HG02763 (cell line): ENCODE data around the gene SEMA6C.
"Not testable (repeated sequence)": the region's sequence is repeated elsewhere in the genome, so short reads cannot be mapped to it uniquely, and the experiment has no call there.

ENCODE experiments used
- ATAC-seq: cut with Tn5 transposase; IDR thresholded peaks from one replicate; pipeline ENCODE4 v1.9.1; 2021; ENCODE audit warnings: mild to moderate bottlenecking, moderate library complexity; ENCODE audit not compliant: unreplicated experiment

The SEMA6C gene

DNA sequence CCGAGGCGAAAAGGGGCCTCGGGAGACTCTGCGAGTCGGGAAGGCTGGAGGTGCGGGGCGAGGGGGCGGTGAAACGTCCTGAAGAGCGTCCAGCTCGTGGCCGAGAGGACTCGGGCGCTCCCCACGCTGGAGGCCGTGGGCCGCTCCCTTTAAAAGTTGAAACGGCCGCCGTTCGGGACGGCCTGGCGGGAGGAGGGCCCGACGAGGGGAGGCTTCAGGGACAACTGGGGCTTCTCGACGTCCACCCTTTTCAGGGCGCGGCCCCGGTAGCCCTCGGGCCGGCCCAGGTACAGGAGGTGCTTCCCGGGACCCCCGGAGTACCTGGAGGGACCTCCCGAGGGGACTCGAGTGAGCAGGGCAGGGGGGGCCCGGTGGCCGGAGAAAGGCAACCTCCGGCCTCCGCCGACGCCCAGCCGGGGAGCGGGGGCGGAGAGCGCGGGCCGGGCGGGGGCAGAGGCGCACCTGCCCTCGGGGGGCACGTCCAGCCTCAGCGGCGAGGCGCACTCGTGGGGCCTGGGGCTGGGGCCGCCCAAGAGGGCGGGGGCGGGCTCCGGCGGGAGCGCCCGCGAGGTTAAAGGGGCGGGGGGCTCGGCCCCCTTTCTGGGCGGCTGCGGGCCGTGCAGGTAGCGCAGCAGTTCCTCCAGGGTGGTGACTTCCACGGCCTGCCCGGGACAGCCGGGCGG lies 14.0 kb downstream of the SEMA6C start:
- no peak for ATAC-seq

DNA sequence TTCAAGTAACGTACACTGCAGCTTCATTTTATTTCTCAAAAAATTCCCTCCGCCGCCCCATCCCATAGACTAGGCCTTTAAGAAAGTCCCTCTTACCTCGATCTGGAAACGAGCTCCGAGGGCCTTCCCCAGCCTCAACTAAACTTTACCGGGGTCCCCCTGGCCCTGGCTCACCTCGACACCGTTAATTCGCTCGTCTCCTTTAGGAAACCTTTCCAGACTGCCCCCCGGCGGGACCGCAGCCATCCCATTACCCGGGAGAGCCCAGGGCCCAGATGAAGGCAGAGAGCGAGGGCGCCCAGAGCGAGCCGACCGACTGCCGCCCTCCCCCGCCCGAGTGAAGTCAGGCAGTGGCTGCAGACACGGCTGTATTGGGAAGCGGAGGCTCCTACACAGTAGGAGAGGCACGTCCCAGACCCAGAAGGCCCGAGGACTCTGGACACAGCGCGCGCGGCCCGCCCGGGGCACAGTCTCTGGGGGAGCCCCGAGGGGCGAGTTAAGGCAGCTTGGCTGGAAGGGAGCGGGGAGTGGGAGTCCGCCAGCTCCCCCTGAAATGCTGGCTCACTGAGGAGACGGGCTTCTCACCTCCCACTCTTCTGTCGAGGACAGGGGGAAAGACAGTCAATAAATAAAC lies 14.6 kb downstream of the SEMA6C start:
- no peak for ATAC-seq

DNA sequence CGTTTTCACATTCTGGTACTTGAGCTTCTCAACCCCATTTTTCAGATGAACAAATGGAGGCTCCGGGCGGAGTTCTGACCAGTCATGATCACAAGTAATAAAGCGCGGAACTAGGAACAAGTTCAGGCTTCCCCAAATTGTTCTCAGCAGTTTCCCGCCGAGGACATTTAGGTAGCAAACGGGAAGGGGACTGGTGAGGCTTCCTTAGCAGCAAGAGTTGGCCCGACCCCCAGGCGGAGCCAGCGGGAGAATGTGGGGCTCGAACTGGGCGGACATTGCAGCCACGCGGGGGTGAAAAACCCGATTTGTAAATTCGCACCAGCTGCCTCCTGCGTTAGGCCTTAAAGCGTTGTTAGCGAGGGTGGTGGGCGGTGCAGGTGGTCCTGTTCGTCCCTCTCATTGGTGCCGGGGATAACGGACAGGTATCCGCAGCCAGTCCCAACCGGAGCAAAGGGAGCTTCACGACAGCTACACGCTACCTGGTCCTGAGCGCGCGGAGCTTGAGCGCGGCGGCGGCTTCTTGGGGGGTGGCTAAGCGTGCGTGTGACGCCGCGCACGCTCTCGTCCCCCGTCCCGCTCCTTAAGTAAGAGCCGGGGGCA lies 15.3 kb downstream of the SEMA6C start:
- ATAC-seq = peak; percentile 60

DNA sequence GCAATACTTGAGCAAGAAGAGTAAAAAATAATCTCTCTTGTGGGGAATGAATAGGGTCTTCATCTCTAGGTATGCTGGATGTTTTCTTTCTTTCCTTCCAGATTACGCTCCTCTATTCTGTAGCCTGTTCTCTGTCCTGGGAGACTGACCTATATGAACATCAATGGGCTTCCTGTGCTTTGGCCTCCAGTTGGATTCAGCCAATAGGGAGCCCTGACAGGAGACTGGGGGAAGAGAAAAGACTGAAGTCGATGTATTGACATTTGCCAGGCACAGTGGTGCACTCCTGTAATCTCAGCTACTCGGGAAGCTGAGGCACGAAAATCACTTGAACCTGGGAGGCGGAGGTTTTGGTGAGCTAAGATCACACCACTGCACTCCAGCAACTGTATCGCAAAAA lies 17.6 kb downstream of the SEMA6C start:
- no peak for ATAC-seq

DNA sequence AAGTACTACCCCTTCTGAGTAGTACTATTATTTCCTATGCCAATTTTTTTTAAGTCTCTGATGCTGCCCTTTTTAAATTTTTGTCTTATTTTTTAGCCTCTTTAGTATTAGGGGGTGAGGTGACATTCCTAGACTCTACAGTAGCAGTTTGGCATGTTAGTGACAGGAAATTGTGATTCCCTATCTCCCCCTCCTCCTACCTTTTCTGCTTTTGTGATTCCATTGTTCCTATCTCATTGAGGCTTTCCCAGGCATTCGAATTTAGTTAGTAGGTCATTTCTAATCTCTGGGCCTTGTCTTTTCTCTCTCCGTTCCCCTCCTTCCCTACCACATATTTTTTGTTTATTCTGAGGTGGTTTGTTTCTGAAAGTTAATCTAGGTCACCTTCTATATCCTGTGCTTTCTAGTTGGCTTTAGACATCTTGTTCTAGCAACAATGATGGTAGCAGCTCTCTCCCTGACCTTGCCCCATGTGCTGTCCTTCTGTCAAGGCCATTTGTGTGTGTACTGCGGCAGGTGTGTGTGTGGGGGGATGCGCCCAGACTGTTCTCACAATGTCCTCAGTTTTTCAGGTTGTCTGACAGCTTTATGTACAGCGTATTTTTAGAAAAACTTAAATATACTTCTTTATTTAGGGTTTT lies 21.5 kb downstream of the SEMA6C start:
- ATAC-seq = no peak

DNA sequence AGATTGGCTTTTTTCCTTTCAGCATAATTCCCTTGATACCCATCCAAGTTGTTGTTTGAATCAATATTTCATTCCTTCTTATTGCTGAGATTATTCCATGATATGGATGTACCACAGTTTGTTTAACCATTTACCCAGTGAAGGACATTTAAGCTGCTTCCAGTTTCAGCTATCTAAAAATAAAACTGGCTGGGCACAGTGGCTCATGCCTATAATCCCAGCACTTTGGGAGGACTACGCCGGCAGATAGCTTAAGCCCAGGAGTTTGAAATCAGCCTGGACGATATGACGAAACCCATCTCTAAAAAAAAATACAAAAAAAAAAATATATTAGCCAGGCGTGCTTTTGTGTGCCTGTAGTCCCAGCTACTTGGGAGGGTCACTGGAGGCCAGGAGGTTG lies 32.6 kb downstream of the SEMA6C start:
- no peak for ATAC-seq

DNA sequence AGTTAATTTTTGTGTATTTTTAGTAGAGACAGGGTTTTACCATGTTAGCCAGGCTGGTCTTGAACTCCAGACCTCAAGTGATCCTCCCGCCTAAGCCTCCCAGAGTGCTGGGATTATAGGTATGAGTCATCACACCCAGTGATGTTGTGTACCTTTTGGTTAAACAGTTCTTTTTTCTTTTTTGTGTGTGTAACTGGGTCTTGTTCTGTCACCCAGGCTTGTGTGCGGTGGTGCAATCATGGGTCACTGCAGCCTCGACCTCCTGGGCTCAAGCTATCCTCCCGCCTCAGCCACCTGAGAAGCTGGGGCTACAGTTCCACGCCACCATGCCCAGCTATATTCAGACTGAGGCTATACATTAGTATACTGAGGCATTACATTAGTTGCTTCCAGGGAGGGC lies 38.1 kb downstream of the SEMA6C start:
- ATAC-seq = no peak

DNA sequence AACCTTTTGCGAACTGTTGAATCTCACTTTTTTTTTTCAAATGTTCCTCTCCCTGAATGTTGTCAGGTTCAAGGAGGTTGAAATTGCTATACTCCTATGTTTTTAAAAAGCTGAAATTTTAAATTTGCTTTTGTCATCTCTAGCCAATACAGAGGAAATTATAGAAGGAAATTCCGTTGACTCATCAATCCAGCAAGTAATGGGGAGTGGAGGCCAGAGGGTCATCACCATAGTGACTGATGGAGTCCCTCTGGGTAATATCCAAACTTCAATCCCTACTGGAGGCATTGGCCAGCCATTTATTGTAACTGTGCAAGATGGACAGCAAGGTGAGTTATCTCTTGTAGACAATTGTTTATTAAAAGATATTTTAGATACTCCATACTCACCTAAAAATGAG lies 39.5 kb downstream of the SEMA6C start:
- ATAC-seq = no peak

DNA sequence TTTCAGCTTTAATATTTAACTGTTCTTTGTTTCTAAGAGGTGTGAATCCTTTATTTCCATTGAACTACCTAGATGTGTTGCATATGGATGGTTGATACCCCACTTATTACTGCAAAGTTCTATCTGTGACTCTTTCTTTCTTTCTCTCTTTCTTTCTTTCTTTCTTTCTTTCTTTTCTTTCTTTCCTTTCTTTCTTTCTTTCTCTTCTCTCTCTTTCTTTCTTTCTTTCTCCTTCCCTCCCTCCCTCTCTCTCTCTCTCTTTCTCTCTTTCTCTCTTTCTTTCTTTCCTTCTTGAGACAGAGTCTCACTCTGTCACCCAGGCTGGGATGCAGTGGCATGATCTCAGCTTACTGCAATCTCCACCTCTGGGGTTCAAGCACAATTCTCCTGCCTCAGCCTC lies 41.8 kb downstream of the SEMA6C start:
- ATAC-seq = no peak

DNA sequence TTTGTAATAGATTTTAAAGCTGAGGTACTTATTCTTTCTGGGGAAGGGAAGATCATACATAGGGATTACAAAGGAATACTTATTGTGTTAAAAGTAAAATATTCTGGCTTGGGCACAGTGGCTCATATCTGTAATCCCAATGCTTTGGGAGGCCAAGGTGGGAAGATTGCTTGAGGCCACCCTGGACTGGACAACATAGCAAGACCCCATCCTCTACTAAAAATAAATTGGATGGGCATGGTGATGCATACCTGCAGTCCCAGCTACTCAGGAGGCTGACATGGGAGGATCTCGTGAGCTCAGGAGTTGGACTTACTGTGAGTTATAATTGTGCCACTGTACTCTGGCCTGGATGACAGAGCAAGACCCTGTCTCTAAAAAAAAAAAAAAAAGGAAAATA lies 48.3 kb downstream of the SEMA6C start:
- ATAC-seq = no peak

DNA sequence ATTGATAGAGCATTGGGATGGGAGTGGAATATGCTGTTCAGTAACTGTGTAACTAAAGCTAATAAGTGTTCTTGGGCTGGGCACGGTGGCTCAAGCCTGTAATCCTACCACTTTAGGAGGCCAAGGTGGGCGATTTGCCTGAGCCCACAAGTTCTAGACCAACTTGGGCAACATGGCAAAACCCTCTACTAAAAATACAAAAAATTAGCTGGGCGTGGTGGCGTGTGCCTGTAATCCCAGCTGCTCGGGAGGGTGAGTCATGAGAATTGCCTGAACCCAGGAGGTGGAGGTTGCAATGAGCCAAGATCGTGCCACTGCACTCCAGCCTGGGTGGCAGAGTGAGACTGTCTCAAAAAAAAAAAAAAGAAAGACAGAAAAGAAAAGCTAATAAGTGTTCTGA lies 49.0 kb downstream of the SEMA6C start:
- not testable (repeated sequence) for ATAC-seq

DNA sequence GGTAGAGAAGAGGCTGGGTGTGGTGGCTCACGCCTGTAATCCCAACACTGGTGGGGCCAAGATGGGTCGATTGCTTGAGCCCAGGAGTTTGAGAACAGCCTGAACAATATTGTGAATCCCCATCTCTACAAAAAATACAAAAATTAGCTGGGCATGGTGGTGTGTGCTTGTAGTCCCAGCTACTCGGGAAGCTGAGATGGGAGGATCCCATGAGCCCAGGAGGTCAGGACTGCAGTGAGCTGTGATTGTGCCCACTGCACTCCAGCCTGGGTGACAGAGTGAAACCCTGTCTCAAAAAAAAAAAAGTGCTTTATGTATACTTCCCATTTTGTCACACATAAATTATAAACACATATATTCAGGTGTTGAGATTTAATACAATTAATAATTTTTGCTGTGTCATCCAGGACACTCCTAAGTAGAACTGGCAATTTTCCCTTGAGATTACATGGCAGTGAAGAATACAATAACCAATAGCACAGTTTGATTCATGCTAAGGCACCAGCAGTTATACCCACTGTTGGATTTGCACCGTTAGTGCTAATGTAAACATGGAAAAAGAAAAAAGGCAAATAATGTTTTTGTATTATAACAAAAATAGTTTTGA lies 60.4 kb downstream of the SEMA6C start:
- ATAC-seq = no peak
